Smooth muscle cell of the brain vasculature (primary cell): ENCODE data around the gene PRKAR1A.

ENCODE experiments used
- DNase-seq: peaks from one replicate; pipeline ENCODE4 v3.0.0-alpha.2; 2012; ENCODE audit warnings: low read depth, low spot score

PRKAR1A gene

GRCh38 chr17:68600067-68600930 is 88.1 kb downstream of the PRKAR1A start:
- no peak for DNase-seq
